HG02973 (cell line): ENCODE measurements around the gene FBXW7.
"Not testable (repeated sequence)": the region's sequence is repeated elsewhere in the genome, so short reads cannot be mapped to it uniquely, and the experiment has no call there.

ENCODE experiments used
- ATAC-seq: cut with Tn5 transposase; IDR thresholded peaks from one replicate; pipeline ENCODE4 v1.9.1; 2021; ENCODE audit warnings: moderate library complexity; ENCODE audit not compliant: unreplicated experiment

FBXW7 gene

GRCh38 chr4:152545088-152545487, 9.2 kb upstream of the FBXW7 start:
- no peak for ATAC-seq

DNA sequence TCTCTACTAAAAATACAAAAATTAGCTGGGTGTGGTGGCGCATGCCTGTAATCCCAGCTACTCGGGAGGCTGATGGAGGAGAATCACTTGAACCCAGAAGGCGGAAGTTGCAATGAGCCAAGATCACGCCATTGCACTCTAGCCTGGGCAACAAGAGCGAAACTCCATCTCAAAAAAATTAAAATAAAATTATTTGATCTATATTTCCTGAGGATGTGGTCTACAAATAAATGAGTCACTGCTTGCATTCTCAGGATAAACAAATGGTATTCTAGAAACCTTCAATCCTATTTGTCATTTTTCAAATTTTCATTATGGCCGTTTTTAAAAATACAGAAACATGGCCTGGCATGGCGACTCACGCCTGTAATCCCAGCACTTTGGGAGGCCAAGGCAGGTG, 8.6 kb upstream of the FBXW7 start:
- ATAC-seq = not testable (repeated sequence)

DNA sequence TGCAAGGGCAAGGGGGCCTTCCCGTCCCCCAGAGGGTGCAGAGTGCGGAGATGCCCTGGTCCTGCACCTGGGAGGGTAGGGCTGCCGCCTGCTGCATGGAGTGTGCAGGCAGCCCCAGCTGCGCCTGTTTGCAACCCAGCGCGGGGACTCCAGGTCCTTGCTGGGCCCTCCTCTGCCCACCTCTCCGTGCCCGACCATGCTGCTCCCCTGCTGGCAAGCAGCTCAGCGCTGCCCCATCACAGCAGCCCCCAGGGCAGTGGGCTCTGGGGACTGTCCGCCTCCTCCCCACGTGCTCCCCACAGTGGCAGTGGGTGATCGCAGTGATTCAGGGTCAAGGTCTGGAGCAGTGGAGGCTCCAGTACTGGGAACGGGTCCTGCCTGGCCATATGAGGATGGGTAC, 5.0 kb upstream of the FBXW7 start:
- ATAC-seq = no peak

DNA sequence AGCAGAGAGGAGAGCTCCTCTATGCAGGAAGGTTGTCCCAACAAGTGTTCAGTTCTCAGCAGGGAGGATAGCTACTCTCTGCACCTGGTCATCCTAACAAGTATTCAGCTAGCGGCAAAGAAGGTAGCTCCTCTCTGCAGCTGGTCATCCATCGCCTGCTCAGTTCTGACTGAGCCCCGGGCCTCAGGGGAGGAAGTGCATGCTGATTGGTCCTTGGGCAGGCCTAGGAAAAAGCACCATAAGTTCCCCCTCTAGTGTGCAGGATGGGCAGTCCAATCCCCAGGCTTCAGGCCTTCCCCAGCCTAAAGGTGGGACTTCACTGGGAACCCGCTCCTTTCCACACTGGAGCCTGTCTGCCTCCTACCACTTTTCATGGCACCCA, 4.4 kb upstream of the FBXW7 start:
- no peak for ATAC-seq

- no peak for ATAC-seq
Observed at GRCh38 chr4:152539556-152540292, 3.8 kb upstream of the FBXW7 start.

DNA sequence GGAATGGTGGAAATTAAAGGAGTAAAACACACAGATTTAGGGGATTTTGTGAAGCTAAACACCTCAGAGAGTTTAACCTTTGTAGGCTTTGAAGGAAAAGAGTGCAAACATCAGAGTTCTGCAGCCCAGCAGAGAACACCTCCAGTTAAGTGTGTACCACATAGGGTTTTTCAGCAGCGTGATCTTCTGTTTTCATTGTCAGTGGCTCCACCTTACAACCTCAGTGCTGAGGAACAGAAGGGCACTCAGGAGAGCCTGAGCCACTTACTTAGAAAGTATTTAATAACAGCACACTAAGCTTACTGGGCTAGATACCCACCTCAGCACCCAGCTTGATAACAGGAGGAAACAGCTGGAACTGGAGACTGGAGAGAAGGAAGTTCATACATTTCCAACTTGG, 2.0 kb upstream of the FBXW7 start:
- no peak for ATAC-seq

GRCh38 chr4:152536545-152537182, 772 bp upstream of the FBXW7 start:
- ATAC-seq = peak; percentile 32

DNA sequence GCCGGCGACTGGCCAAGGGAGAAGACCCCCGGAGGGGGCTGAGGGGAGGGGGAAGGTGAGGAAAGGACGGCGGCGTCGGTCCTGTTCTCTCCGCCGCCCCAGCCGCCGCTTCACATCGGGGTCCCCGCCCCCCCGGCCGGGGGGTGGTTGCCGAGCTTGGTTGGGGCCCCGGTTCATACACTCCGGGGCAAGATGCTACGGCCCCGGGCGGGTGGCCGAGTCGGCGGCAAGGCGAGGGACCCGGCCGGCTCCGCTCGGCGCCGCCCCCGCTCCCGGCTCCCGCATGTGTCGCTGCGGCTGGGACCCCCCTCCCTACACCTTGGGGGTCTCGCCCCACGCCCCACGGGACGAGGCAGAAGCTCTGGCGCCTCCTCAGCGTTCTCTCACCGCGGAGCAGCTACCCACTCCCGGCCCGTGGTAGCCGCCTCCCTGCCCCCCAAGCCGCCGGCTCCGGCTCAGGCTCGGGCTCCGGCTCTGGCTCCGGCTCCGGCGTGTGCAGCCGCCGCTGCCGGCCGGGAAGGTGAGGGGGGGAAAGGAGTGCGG, 461 bp downstream of the FBXW7 start:
- peak; percentile 17 for ATAC-seq

DNA sequence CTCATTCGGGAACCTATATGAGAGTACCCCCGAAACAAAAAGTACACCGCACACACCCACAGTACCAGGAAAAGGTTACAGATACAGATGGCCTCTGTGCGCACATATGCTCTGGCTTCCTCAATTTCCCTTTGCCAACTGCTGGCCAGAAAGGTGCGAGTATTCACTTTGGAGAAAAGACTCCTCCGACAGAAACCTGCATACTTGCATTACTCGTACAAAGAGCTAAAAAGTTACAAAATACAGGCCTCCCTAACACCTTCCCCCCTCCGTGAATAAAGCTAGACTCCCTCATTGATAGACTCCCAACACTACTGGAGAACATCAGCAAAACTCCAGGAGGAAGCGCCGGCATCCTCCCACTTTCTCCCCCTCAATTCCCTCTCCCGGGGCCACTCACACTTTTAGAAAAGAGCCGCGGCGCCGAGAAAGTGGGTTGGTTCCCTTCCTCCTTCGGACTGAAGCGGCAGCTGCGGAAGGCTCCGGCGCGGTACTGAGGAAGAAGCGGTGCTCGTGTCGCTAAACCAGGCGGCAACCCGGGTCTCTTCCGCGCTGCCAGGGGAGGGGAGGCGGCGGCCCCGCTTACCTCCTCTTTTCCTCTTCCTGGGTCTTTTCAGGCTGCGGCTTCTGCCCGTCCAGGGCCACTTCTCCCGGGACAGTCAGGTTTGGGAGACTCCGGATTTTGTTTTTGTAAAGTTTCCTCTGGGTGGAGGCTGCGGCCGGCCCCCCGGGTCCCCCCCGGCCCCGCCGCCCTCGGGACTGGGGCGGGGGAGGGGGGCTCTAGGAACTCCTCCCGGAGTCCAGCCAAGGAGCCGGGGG, 1.1 kb downstream of the FBXW7 start:
- no peak for ATAC-seq

GRCh38 chr4:152531479-152531878, 4.4 kb downstream of the FBXW7 start:
- no peak for ATAC-seq

DNA sequence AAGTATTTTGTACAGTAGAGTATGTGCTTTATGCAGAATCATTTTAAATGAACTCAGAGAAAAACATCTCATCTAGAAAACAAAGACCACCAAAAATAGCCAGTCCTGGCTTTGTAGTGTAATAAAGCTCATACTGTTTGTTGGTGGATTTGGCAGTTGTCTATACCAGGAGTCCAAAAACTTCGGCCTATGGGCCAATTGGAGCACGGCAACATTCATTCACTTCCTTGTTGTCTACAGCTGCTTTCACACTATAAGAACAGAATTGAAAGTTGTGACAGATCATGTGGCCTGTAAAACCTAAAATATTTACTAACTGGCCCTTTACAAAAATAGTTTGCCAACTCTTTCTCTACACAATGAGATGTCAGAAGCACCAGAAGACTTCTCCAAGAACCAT, 5.3 kb downstream of the FBXW7 start:
- no peak for ATAC-seq

DNA sequence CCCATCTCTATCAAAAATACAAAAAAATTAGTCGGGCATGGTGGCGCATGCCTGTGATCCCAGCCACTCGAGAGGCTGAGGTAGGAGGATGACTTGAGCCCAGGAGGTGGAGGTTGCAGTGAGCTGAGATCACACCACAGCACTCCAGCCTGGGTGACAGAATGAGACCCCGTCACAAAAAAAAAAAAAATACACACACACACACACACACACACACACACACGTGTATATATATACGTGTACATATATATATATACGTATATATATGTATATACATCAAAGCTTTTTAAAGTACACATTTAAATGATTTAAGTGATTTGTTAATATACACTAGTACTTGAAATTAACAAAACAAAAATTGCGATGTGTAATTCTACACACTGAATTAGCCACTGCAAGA, 6.0 kb downstream of the FBXW7 start:
- no peak for ATAC-seq

DNA sequence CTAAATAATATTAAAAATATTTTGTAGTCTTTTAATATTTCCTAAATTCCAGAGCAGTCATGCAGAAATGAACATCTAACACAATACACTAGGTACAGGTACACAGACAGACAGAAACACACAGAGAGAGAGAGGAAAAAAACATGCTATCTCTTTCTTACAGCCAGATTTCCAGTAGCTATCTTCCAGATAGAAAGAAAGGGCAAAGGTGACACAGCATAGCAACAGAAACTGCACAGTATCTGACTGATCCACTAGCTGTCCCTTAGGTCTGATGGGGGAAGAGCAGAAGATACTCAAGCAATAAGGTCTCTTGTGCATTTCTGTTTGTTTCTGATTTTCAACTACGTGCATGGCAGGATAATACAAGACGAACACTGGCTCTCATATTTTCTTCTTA, 7.8 kb downstream of the FBXW7 start:
- ATAC-seq = no peak

DNA sequence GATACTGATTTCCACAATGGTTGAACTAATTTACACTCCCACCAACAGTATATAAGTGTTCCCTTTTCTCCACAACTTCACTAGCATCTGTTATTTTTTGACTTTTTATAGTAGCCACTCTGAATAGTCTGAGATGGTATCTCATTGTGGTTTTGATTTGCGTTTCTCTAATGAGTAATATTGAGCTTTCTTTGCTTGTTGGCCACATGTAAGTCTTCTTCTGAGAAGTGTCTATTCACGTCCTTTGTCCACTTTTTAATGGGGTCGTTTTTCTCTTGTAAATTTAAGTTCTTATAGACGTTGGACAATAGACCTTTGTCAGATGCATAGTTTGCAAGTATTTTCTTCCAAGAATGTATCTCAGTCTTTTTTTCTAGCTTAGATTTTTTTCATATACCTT, 10.0 kb downstream of the FBXW7 start:
- ATAC-seq = peak; percentile 47

GRCh38 chr4:152524427-152524826, 11.5 kb downstream of the FBXW7 start:
- ATAC-seq = no peak

- no peak for ATAC-seq
Observed at GRCh38 chr4:152523731-152524130, 12.2 kb downstream of the FBXW7 start.

GRCh38 chr4:152522754-152523153, 13.1 kb downstream of the FBXW7 start:
- ATAC-seq = no peak

DNA sequence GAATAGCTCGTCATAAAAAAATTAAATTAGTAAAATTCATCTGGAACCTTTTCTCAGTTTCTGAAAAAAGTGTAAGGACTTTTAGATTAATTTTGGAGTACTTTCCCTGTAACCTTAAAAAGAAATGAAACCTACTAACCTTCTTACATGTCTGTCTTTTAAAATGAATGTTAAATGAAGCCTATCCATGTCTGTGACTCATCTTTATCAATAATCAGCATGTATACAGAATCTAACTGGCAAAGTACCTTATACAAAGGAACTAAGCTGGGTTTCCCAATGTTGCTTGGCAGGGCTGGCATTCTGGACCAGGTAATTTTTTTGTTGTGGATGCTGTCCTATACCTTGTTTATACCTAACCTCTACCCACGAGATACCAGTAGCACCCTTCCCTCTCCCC, 13.6 kb downstream of the FBXW7 start:
- no peak for ATAC-seq

- no peak for ATAC-seq
Observed at GRCh38 chr4:152516156-152516555, 19.7 kb downstream of the FBXW7 start.

GRCh38 chr4:152515678-152516077, 20.2 kb downstream of the FBXW7 start:
- no peak for ATAC-seq

- no peak for ATAC-seq
Observed at GRCh38 chr4:152514356-152514755, 21.5 kb downstream of the FBXW7 start.

GRCh38 chr4:152513078-152513477, 22.8 kb downstream of the FBXW7 start:
- no peak for ATAC-seq
